Fibroblast of lung (primary cell): ENCODE measurements around the gene EIF4A3. TPM values are rescaled to one million over a fixed set of nuclear protein-coding genes. Genes with fewer than 3 reads are reported as not detected.

ENCODE experiments used
- DNase-seq, 2 donors: peaks; one replicate each; pipeline versions ENCODE4 v3.0.0 to v3.0.0-alpha.2; 2010; ENCODE audit warnings: low read depth in 2 of 2
- H2AFZ ChIP-seq: 2 replicates; pipeline ENCODE4 v1.5.1; 2012; ENCODE audit warnings: low read length, control low read depth, inconsistent platforms
- H3K27ac ChIP-seq: 2 replicates; pipeline ENCODE4 v1.5.1; 2011; ENCODE audit warnings: low read length, control low read depth; ENCODE audit not compliant: insufficient read depth
- H3K27me3 ChIP-seq: 2 replicates; pipeline ENCODE4 v1.5.1; 2011; ENCODE audit warnings: mild to moderate bottlenecking, low read length; ENCODE audit not compliant: control insufficient read depth, insufficient read depth
- H3K36me3 ChIP-seq: 2 replicates; pipeline ENCODE4 v1.5.1; 2011; ENCODE audit warnings: low read length; ENCODE audit not compliant: control insufficient read depth, insufficient read depth
- H3K4me1 ChIP-seq: 2 replicates; pipeline ENCODE4 v1.5.1; 2011; ENCODE audit warnings: low read length; ENCODE audit not compliant: control insufficient read depth, insufficient read depth; ENCODE audit errors: extremely low read depth
- H3K4me2 ChIP-seq: 2 replicates; pipeline ENCODE4 v1.5.1; 2011; ENCODE audit warnings: low read length, control low read depth; ENCODE audit not compliant: insufficient read depth; ENCODE audit errors: extremely low read depth
- H3K4me3 ChIP-seq, 4 experiments: fragments of 200-600 bp in 1 of 4; sonication (generic) in 1 of 4; replicated peaks in 1 of 4; 2 replicates each; pipeline ENCODE4 v1.5.1; 2011 to 2016; ENCODE audit warnings: low read length in 4 of 4, low read depth in 3 of 4, mild to moderate bottlenecking in 3 of 4, control low read depth in 2 of 4, inconsistent platforms in 1 of 4, mixed read lengths in 1 of 4; ENCODE audit not compliant: insufficient read depth in 1 of 4; ENCODE audit errors: control extremely low read depth in 1 of 4
- H3K79me2 ChIP-seq: 2 replicates; pipeline ENCODE4 v1.5.1; 2012; ENCODE audit warnings: mild to moderate bottlenecking, low read length, inconsistent platforms; ENCODE audit not compliant: control insufficient read depth, insufficient read depth
- H3K9ac ChIP-seq: 2 replicates; pipeline ENCODE4 v1.5.1; 2011; ENCODE audit warnings: mild to moderate bottlenecking, low read length, control low read depth; ENCODE audit not compliant: insufficient read depth
- H3K9me3 ChIP-seq: 2 replicates; pipeline ENCODE4 v1.5.1; 2012; ENCODE audit warnings: low read depth, low read length; ENCODE audit not compliant: control insufficient read depth, insufficient read depth
- H4K20me1 ChIP-seq: 2 replicates; pipeline ENCODE4 v1.5.1; 2011; ENCODE audit warnings: low read length; ENCODE audit not compliant: control insufficient read depth, insufficient read depth; ENCODE audit errors: extremely low read depth
- EZH2 ChIP-seq: IDR thresholded peaks from 2 replicates; pipeline ENCODE4 v1.5.1; 2012; ENCODE audit warnings: low read length, control low read depth, mild to moderate bottlenecking; ENCODE audit errors: missing control alignments
- polyA plus RNA-seq, 2 donors: library from polyadenylated mRNA; depleted of rRNA in 1 of 2; stranded (reverse) in 1 of 2; unstranded in 1 of 2; fragments of >200 nt; gene quantifications; 2 replicates each; pipeline ENCODE4 v1.2.1, GENCODE V29; 2011 to 2012; ENCODE audit warnings: missing spikeins in 1 of 2
- total RNA-seq: library from RNA; depleted of rRNA; stranded (reverse); fragments of >200 nt; gene quantifications from 2 replicates; pipeline ENCODE4 v1.2.1, GENCODE V29; 2014
- TF ChIP-seq, protein P1 (sequence below), 2 donors: IDR thresholded peaks in 1 of 2; conservative IDR thresholded peaks in 1 of 2; 1 replicate in 1 of 2; 2 replicates in 1 of 2; pipeline ENCODE4 v1.5.1; 2011 to 2012; ENCODE audit warnings: low read length in 2 of 2, control low read depth in 1 of 2, inconsistent platforms in 1 of 2, low read depth in 1 of 2, mild to moderate bottlenecking in 1 of 2

Gene EIF4A3
- total and polyA plus RNA-seq, 2 donors (not counting 1 experiment from before 2014, with no cell fraction given): 73.2 to 110 TPM

DNA sequence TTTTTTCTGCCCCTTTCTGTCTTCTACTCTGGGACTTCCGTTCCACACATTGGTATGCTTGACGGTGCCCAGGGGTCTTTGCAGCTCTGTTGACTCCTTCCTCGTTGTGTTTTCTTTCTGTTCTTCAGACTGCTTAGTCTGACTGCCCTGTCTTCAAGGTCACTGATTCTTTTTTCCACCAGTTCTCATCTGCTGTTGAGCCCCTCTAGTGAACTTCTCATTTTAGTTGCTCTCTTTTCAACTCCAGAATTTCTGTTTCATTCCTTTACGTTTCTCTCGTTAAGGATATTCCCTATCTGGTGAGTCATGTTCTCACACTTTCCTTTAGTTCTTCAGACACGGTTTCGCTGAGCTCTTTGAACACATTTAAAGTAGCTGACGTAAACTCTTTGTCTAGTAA lies 31.8 kb downstream of the EIF4A3 start:
- H2AFZ ChIP-seq: no peak overlapping the region
- no peaks in the 10 kb centered on the region for H3K36me3 ChIP-seq
- TF ChIP-seq, protein P1, sequence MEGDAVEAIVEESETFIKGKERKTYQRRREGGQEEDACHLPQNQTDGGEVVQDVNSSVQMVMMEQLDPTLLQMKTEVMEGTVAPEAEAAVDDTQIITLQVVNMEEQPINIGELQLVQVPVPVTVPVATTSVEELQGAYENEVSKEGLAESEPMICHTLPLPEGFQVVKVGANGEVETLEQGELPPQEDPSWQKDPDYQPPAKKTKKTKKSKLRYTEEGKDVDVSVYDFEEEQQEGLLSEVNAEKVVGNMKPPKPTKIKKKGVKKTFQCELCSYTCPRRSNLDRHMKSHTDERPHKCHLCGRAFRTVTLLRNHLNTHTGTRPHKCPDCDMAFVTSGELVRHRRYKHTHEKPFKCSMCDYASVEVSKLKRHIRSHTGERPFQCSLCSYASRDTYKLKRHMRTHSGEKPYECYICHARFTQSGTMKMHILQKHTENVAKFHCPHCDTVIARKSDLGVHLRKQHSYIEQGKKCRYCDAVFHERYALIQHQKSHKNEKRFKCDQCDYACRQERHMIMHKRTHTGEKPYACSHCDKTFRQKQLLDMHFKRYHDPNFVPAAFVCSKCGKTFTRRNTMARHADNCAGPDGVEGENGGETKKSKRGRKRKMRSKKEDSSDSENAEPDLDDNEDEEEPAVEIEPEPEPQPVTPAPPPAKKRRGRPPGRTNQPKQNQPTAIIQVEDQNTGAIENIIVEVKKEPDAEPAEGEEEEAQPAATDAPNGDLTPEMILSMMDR (conservative IDR thresholded peaks at IDR 0.05 in 1 of 2, IDR thresholded peaks at IDR 0.05 in 1 of 2; ENCODE audit: low read depth in 1 of 2, low read length in 2 of 2): no peak
- TF ChIP-seq EZH2: no peak
- H3K27me3 ChIP-seq: no peaks in the 10 kb centered on the region
- H3K9me3 ChIP-seq: no peaks in the 10 kb centered on the region
- no peaks in the 10 kb centered on the region for H3K79me2 ChIP-seq
- H3K4me2 ChIP-seq: no peak overlapping the region
- no peaks in the 10 kb centered on the region for H4K20me1 ChIP-seq
- H3K4me1 ChIP-seq: no peaks in the 10 kb centered on the region
- no peak for DNase-seq
- H3K4me3 ChIP-seq: no peak overlapping the region
- H3K27ac ChIP-seq: no peak overlapping the region
- no peak overlapping the region for H3K9ac ChIP-seq

DNA sequence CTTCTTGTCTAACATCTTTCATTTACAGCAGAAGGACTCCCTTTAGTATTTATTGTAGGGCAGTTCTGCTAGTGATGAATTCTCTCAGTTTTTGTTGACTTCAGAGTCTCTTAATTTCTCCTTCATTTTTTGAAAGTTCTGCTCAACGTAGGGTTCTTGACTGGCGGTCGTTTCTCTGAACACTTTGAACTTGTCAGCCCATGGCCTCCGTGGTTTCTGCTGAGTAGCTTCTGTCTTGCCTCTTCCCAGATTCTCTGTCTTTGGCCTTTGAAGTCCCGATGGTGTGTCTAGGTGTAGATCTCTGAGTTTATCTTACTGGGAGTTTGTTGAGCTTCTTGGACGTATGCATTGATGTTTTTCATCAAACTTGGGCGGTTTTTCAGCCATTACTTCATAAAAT lies 32.2 kb downstream of the EIF4A3 start:
- Histone ChIP-seq H3K9me3 (no peaks in the 10 kb centered on the region), H2AFZ (no peak overlapping the region), H3K27me3 (no peaks in the 10 kb centered on the region), H3K79me2 (no peaks in the 10 kb centered on the region), H3K36me3 (no peaks in the 10 kb centered on the region), H3K9ac (no peak overlapping the region), H3K27ac (no peak overlapping the region), H3K4me2 (no peak overlapping the region), H3K4me1 (no peaks in the 10 kb centered on the region), H4K20me1 (no peaks in the 10 kb centered on the region), H3K4me3 (no peak overlapping the region)
- no peak for DNase-seq
- TF ChIP-seq EZH2: no peak
- TF ChIP-seq, protein P1 (conservative IDR thresholded peaks at IDR 0.05 in 1 of 2, IDR thresholded peaks at IDR 0.05 in 1 of 2; ENCODE audit: low read depth in 1 of 2, low read length in 2 of 2): no peak

DNA sequence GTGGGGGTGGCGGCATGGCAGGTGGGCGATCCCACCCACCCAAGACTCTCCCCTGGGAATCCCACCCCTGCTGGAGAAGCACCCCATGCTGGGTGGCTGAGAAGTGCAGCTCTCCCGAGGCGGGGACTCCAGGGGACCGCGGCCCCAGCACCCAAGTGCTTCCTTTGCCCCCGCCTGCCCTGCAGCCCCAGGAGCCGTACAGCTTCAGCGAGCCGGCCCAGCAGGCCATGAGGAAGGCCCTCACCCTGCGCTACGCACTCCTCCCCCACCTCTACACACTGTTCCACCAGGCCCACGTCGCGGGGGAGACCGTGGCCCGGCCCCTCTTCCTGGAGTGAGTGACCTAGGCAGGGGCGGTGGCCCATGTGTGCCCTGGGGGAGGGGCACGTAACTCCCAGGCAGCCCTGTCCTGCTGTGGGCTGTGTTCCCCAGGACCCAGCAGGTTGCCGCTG lies 33.9 kb downstream of the EIF4A3 start:
- no peaks in the 10 kb centered on the region for H3K4me1 ChIP-seq
- no peak for DNase-seq
- no peaks in the 10 kb centered on the region for H3K27me3 ChIP-seq
- H4K20me1 ChIP-seq: no peaks in the 10 kb centered on the region
- H3K9me3 ChIP-seq: no peaks in the 10 kb centered on the region
- no peak overlapping the region for H3K4me3 ChIP-seq
- H3K79me2 ChIP-seq: no peaks in the 10 kb centered on the region
- no peak overlapping the region for H3K4me2 ChIP-seq
- no peak for TF ChIP-seq EZH2
- TF ChIP-seq, protein P1 (conservative IDR thresholded peaks at IDR 0.05 in 1 of 2, IDR thresholded peaks at IDR 0.05 in 1 of 2; ENCODE audit: low read depth in 1 of 2, low read length in 2 of 2): no peak
- no peak overlapping the region for H3K9ac ChIP-seq
- H3K27ac ChIP-seq: no peak overlapping the region
- no peaks in the 10 kb centered on the region for H3K36me3 ChIP-seq
- H2AFZ ChIP-seq: no peak overlapping the region
